Cardiac muscle cell (in vitro differentiated cells and primary cell): Measurements from ENCODE around the gene SYTL1. TPM values are rescaled to one million over a fixed set of nuclear protein-coding genes. Genes with fewer than 3 reads are reported as not detected.

Experiments used
- polyA plus RNA-seq: library from polyadenylated mRNA; unstranded; fragments of >200 nt; fragmentation: Nextera tagmentation; extraction: Ambion mirVana; gene quantifications from 2 replicates; pipeline ENCODE4 v1.2.1, GENCODE V29; 2016
- total RNA-seq: library from RNA; depleted of rRNA; stranded (reverse); fragments of >200 nt; gene quantifications from 2 replicates; pipeline ENCODE4 v1.2.3, GENCODE V29; 2016

Gene SYTL1
- total and polyA plus RNA-seq, 2 experiments from 2014 or later = 14.7 to 44.1 TPM

Other genes starting within 250 kb of the SYTL1 start
- gene SLC9A1, start 186.9 kb upstream of the SYTL1 start, total RNA-seq = 10.9 and 13.9 TPM in 2 replicates
- 18.7 and 19.4 TPM in 2 replicates for gene SLC9A1, start 186.9 kb upstream of the SYTL1 start, polyA plus RNA-seq
- 49.9 and 52.5 TPM in 2 replicates for gene WDTC1, start 107.4 kb upstream of the SYTL1 start, total RNA-seq
- 18.9 and 22.8 TPM in 2 replicates for gene WDTC1, start 107.4 kb upstream of the SYTL1 start, polyA plus RNA-seq
- 32.1 and 39.6 TPM in 2 replicates for gene TMEM222, start 19.9 kb upstream of the SYTL1 start, total RNA-seq
- gene TMEM222, start 19.9 kb upstream of the SYTL1 start, polyA plus RNA-seq = 55.2 and 60.5 TPM in 2 replicates
- gene MAP3K6, start 24.9 kb downstream of the SYTL1 start, total RNA-seq = 13.6 and 17.1 TPM in 2 replicates
- gene MAP3K6, start 24.9 kb downstream of the SYTL1 start, polyA plus RNA-seq = 12.7 and 17.8 TPM in 2 replicates
- 0.18 and 3.6 TPM in 2 replicates for gene FCN3, start 32.8 kb downstream of the SYTL1 start, total RNA-seq
- 0.81 and 2.9 TPM in 2 replicates for gene FCN3, start 32.8 kb downstream of the SYTL1 start, polyA plus RNA-seq
- gene CD164L2, start 41.3 kb downstream of the SYTL1 start, total RNA-seq = 0.24 TPM in 1 of 2 replicates, not detected in the other
- gene CD164L2, start 41.3 kb downstream of the SYTL1 start, polyA plus RNA-seq = 0.35 and 0.62 TPM in 2 replicates
- gene GPR3, start 50.6 kb downstream of the SYTL1 start, total RNA-seq = 1.7 and 1.9 TPM in 2 replicates
- gene GPR3, start 50.6 kb downstream of the SYTL1 start, polyA plus RNA-seq = 2.8 and 3.1 TPM in 2 replicates
- gene WASF2, start 148.1 kb downstream of the SYTL1 start, total RNA-seq = 18.8 and 32.7 TPM in 2 replicates
- gene WASF2, start 148.1 kb downstream of the SYTL1 start, polyA plus RNA-seq = 53.4 and 69.2 TPM in 2 replicates